ENCODE results near the gene GRIN2C.

The GRIN2C gene

GRCh38 chr17:74850310-74850709 lies 9.4 kb downstream of the GRIN2C start:
- no peak for DNase-seq

- DNase-seq: no peak
Observed at GRCh38 chr17:74848656-74849399, 10.9 kb downstream of the GRIN2C start.

GRCh38 chr17:74846621-74847020 lies 13.1 kb downstream of the GRIN2C start:
- no peak for DNase-seq

- DNase-seq: no peak
Observed at GRCh38 chr17:74843352-74843627, 16.4 kb downstream of the GRIN2C start.

- DNase-seq: peak in 53 of 58 donors; percentile 32 to 84 (median 70)
Observed at GRCh38 chr17:74842599-74843351, 16.9 kb downstream of the GRIN2C start.

- peak in 3 of 58 donors; percentile 31 to 67 (median 55) for DNase-seq
Observed at GRCh38 chr17:74842146-74842598, 17.5 kb downstream of the GRIN2C start.

GRCh38 chr17:74840989-74841666 lies 18.6 kb downstream of the GRIN2C start:
- DNase-seq: peak in 46 of 58 donors; percentile 14 to 74 (median 51)

GRCh38 chr17:74839990-74840852 lies 19.5 kb downstream of the GRIN2C start:
- DNase-seq: no peak

GRCh38 chr17:74838274-74838673 lies 21.4 kb downstream of the GRIN2C start:
- DNase-seq: no peak

- peak in 11 of 58 donors; percentile 20 to 86 (median 49) for DNase-seq
Observed at GRCh38 chr17:74836691-74837467, 22.8 kb downstream of the GRIN2C start.

GRCh38 chr17:74836191-74836590 lies 23.5 kb downstream of the GRIN2C start:
- DNase-seq: no peak

GRCh38 chr17:74833501-74834377 lies 25.9 kb downstream of the GRIN2C start:
- peak in 44 of 58 donors; percentile 10 to 72 (median 40) for DNase-seq

- no peak for DNase-seq
Observed at GRCh38 chr17:74832421-74832820, 27.3 kb downstream of the GRIN2C start.

GRCh38 chr17:74831444-74832146 lies 28.1 kb downstream of the GRIN2C start:
- no peak for DNase-seq

GRCh38 chr17:74830861-74831260 lies 28.8 kb downstream of the GRIN2C start:
- no peak for DNase-seq

- peak in 7 of 58 donors; percentile 11 to 38 (median 26) for DNase-seq
Observed at GRCh38 chr17:74827800-74828199, 31.9 kb downstream of the GRIN2C start.

- DNase-seq: peak in 18 of 58 donors; percentile 16 to 52 (median 32)
Observed at GRCh38 chr17:74825952-74826719, 33.5 kb downstream of the GRIN2C start.
